Measurements from ENCODE around the gene PAPPA. TPM values are rescaled to one million over a fixed set of nuclear protein-coding genes. Genes with fewer than 3 reads are reported as not detected.

The PAPPA gene
- total RNA-seq, 1 experiment from 2014 or later: 0.22 TPM

DNA sequence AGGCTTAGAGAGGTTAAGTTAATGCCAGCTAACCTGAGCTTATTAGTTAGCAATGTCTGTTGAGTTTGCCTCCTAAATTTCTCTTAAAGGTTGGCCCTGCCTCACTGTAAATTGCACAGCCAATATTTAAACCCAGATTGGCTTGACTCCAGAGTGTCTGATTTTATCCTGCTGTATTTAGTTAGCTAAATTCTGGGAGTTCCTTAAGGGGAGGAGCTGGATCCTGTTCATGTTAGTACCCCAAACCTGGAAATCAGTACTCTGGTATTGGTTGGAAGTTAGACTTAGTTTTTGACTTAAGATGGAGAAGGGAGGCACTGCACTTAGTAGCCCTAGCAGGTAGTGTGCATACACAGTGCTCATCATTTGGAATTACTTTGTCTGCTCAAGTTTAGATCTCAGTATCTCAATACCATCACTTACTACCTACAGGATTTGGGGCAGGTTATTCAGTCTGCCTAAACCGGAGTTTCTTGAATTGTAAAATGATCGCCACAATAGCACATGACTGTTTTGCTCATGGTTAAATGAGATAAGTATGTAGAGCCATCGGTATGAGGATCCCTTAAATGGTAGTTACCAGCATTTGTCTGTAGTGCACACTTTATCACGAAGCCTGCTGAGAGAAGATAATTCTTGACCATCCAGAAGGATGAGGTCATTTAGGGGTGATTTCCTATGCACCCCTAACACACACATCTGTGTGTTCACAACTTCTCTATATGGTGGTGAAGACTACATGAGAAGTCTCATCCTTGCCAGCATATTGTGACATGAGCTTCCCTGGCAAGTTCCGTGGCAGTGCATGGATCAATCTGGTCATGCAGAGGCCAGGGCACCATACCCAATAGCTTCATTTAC lies 268.8 kb downstream of the PAPPA start:
- TF ChIP-seq ZNF396 (CRISPR knock-in tag; IDR thresholded peaks at IDR 0.05; ENCODE audit: borderline replicate concordance) (no peak), FOXK1 (CRISPR knock-in tag; IDR thresholded peaks at IDR 0.05) (no peak), RELA (CRISPR knock-in tag; IDR thresholded peaks at IDR 0.05; ENCODE audit: borderline replicate concordance) (no peak), JUN (CRISPR knock-in tag; IDR thresholded peaks at IDR 0.05) (no peak), NFYB (CRISPR knock-in tag; conservative IDR thresholded peaks at IDR 0.05; ENCODE audit: low read depth) (no peak), KAT7 (CRISPR knock-in tag; IDR thresholded peaks at IDR 0.05; ENCODE audit: borderline replicate concordance) (no peak), TCF7 (CRISPR knock-in tag; IDR thresholded peaks at IDR 0.05; ENCODE audit: low read depth) (no peak), FOXJ3 (CRISPR knock-in tag; IDR thresholded peaks at IDR 0.05; ENCODE audit: borderline replicate concordance) (no peak), ATF1 (CRISPR knock-in tag; IDR thresholded peaks at IDR 0.05) (no peak), TEAD4 (CRISPR knock-in tag; IDR thresholded peaks at IDR 0.05) (no peak)
- TF ChIP-seq, protein P1, sequence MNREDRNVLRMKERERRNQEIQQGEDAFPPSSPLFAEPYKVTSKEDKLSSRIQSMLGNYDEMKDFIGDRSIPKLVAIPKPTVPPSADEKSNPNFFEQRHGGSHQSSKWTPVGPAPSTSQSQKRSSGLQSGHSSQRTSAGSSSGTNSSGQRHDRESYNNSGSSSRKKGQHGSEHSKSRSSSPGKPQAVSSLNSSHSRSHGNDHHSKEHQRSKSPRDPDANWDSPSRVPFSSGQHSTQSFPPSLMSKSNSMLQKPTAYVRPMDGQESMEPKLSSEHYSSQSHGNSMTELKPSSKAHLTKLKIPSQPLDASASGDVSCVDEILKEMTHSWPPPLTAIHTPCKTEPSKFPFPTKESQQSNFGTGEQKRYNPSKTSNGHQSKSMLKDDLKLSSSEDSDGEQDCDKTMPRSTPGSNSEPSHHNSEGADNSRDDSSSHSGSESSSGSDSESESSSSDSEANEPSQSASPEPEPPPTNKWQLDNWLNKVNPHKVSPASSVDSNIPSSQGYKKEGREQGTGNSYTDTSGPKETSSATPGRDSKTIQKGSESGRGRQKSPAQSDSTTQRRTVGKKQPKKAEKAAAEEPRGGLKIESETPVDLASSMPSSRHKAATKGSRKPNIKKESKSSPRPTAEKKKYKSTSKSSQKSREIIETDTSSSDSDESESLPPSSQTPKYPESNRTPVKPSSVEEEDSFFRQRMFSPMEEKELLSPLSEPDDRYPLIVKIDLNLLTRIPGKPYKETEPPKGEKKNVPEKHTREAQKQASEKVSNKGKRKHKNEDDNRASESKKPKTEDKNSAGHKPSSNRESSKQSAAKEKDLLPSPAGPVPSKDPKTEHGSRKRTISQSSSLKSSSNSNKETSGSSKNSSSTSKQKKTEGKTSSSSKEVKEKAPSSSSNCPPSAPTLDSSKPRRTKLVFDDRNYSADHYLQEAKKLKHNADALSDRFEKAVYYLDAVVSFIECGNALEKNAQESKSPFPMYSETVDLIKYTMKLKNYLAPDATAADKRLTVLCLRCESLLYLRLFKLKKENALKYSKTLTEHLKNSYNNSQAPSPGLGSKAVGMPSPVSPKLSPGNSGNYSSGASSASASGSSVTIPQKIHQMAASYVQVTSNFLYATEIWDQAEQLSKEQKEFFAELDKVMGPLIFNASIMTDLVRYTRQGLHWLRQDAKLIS (CRISPR knock-in tag; IDR thresholded peaks at IDR 0.05; ENCODE audit: borderline replicate concordance): no peak
- TF ChIP-seq, protein P2, sequence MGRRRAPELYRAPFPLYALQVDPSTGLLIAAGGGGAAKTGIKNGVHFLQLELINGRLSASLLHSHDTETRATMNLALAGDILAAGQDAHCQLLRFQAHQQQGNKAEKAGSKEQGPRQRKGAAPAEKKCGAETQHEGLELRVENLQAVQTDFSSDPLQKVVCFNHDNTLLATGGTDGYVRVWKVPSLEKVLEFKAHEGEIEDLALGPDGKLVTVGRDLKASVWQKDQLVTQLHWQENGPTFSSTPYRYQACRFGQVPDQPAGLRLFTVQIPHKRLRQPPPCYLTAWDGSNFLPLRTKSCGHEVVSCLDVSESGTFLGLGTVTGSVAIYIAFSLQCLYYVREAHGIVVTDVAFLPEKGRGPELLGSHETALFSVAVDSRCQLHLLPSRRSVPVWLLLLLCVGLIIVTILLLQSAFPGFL (CRISPR knock-in tag; IDR thresholded peaks at IDR 0.05; ENCODE audit: borderline replicate concordance): no peak
- TF ChIP-seq, protein P3, sequence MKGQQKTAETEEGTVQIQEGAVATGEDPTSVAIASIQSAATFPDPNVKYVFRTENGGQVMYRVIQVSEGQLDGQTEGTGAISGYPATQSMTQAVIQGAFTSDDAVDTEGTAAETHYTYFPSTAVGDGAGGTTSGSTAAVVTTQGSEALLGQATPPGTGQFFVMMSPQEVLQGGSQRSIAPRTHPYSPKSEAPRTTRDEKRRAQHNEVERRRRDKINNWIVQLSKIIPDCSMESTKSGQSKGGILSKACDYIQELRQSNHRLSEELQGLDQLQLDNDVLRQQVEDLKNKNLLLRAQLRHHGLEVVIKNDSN (CRISPR knock-in tag; IDR thresholded peaks at IDR 0.05): no peak
- TF ChIP-seq, protein P4, sequence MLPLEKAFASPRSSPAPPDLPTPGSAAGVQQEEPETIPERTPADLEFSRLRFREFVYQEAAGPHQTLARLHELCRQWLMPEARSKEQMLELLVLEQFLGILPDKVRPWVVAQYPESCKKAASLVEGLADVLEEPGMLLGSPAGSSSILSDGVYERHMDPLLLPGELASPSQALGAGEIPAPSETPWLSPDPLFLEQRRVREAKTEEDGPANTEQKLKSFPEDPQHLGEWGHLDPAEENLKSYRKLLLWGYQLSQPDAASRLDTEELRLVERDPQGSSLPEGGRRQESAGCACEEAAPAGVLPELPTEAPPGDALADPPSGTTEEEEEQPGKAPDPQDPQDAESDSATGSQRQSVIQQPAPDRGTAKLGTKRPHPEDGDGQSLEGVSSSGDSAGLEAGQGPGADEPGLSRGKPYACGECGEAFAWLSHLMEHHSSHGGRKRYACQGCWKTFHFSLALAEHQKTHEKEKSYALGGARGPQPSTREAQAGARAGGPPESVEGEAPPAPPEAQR (CRISPR knock-in tag; IDR thresholded peaks at IDR 0.05): no peak
- TF ChIP-seq, protein P5, sequence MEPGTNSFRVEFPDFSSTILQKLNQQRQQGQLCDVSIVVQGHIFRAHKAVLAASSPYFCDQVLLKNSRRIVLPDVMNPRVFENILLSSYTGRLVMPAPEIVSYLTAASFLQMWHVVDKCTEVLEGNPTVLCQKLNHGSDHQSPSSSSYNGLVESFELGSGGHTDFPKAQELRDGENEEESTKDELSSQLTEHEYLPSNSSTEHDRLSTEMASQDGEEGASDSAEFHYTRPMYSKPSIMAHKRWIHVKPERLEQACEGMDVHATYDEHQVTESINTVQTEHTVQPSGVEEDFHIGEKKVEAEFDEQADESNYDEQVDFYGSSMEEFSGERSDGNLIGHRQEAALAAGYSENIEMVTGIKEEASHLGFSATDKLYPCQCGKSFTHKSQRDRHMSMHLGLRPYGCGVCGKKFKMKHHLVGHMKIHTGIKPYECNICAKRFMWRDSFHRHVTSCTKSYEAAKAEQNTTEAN (CRISPR knock-in tag; IDR thresholded peaks at IDR 0.05): no peak
- TF ChIP-seq, protein P6, sequence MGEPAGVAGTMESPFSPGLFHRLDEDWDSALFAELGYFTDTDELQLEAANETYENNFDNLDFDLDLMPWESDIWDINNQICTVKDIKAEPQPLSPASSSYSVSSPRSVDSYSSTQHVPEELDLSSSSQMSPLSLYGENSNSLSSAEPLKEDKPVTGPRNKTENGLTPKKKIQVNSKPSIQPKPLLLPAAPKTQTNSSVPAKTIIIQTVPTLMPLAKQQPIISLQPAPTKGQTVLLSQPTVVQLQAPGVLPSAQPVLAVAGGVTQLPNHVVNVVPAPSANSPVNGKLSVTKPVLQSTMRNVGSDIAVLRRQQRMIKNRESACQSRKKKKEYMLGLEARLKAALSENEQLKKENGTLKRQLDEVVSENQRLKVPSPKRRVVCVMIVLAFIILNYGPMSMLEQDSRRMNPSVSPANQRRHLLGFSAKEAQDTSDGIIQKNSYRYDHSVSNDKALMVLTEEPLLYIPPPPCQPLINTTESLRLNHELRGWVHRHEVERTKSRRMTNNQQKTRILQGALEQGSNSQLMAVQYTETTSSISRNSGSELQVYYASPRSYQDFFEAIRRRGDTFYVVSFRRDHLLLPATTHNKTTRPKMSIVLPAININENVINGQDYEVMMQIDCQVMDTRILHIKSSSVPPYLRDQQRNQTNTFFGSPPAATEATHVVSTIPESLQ (CRISPR knock-in tag; IDR thresholded peaks at IDR 0.05): no peak
- TF ChIP-seq, protein P7, sequence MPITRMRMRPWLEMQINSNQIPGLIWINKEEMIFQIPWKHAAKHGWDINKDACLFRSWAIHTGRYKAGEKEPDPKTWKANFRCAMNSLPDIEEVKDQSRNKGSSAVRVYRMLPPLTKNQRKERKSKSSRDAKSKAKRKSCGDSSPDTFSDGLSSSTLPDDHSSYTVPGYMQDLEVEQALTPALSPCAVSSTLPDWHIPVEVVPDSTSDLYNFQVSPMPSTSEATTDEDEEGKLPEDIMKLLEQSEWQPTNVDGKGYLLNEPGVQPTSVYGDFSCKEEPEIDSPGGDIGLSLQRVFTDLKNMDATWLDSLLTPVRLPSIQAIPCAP (CRISPR knock-in tag; IDR thresholded peaks at IDR 0.05): no peak
- no peaks in the 10 kb centered on the region for H3K9me3 Mint-ChIP-seq
- no peaks in the 10 kb centered on the region for H3K4me1 Mint-ChIP-seq
- no peak overlapping the region for H3K27ac Mint-ChIP-seq
- ATAC-seq (no peak), DNase-seq (ENCODE audit: low spot score) (no peak)
- no peak overlapping the region for H3K4me3 Mint-ChIP-seq
- peaks cover 3% of the 10 kb centered on the region; the same call in 1 of the 2 replicates for H3K36me3 Mint-ChIP-seq
- ChIA-PET POLR2A (no interaction called here), CTCF (interaction anchor here (2.7 kb wide), 1 partner anchor 73 kb away, joined by 5 read pairs; no protein-coding TSS in a partner anchor)
- no peaks in the 10 kb centered on the region for H3K27me3 Mint-ChIP-seq (ENCODE audit: low read depth)

Data from WTC11 (cell line).